ENCODE results near the gene ADGRL3. TPM values are rescaled to one million over a fixed set of nuclear protein-coding genes. Genes with fewer than 3 reads are reported as not detected.

Gene ADGRL3
- total RNA-seq, 1 donor from 2014 or later, result 31.3 TPM

- H2AFZ ChIP-seq (ENCODE audit: low read depth, low read length), result no peak overlapping the region
- no peak for FAIRE-seq
Measured at GRCh38 chr4:62028745-62029144, 828.6 kb downstream of the ADGRL3 start.

GRCh38 chr4:62030958-62031357 is 830.8 kb downstream of the ADGRL3 start:
- no peak overlapping the region for H3K4me3 ChIP-seq (ENCODE audit: insufficient read depth, low read depth, low read length)
- H3K4me2 ChIP-seq (ENCODE audit: low read length), result no peak overlapping the region
- H2AFZ ChIP-seq (ENCODE audit: low read depth, low read length), result no peak overlapping the region
- H3K27ac ChIP-seq (ENCODE audit: low read depth, low read length), result no peak overlapping the region
- no peaks in the 10 kb centered on the region for H3K36me3 ChIP-seq (ENCODE audit: insufficient read depth, low read length)
- Mint-ChIP-seq H3K27me3 (ENCODE audit: low read depth, unreplicated experiment) (no peaks in the 10 kb centered on the region), H3K4me1 (ENCODE audit: low read depth, unreplicated experiment) (peaks cover 4% of the 10 kb centered on the region), H3K36me3 (ENCODE audit: low read depth, unreplicated experiment) (no peaks in the 10 kb centered on the region), H3K27ac (ENCODE audit: unreplicated experiment) (no peak overlapping the region), H3K4me3 (ENCODE audit: unreplicated experiment) (no peak overlapping the region), H3K9me3 (ENCODE audit: unreplicated experiment) (no peaks in the 10 kb centered on the region)
- DNase-seq (ENCODE audit: low read depth) (no peak), FAIRE-seq (no peak)
- H3K4me1 ChIP-seq (ENCODE audit: insufficient read depth, low read length), result no peaks in the 10 kb centered on the region
- H3K9me3 ChIP-seq (ENCODE audit: insufficient read depth, low read depth, low read length), result no peaks in the 10 kb centered on the region
- no peaks in the 10 kb centered on the region for H4K20me1 ChIP-seq (ENCODE audit: insufficient read depth, low read length)
- H3K27me3 ChIP-seq (ENCODE audit: insufficient read depth, low read length), result no peaks in the 10 kb centered on the region
- no peak for TF ChIP-seq EZH2 (IDR thresholded peaks at IDR 0.05; ENCODE audit: insufficient read depth, low read length)
- TF ChIP-seq CTCF (IDR thresholded peaks at IDR 0.05; ENCODE audit: insufficient read depth, low read depth, low read length), result no peak
- H3K79me2 ChIP-seq (ENCODE audit: insufficient read depth, low read length), result no peaks in the 10 kb centered on the region
- no peak overlapping the region for H3K9ac ChIP-seq (ENCODE audit: low read length)

More at GRCh38 chr4:62028745-62029144, 828.6 kb downstream of the ADGRL3 start:
- no peak overlapping the region for H3K27ac Mint-ChIP-seq (ENCODE audit: unreplicated experiment)
- Histone ChIP-seq H3K27me3 (ENCODE audit: insufficient read depth, low read length) (no peaks in the 10 kb centered on the region), H3K9ac (ENCODE audit: low read length) (no peak overlapping the region), H3K79me2 (ENCODE audit: insufficient read depth, low read length) (no peaks in the 10 kb centered on the region), H3K4me2 (ENCODE audit: low read length) (no peak overlapping the region), H3K4me1 (ENCODE audit: insufficient read depth, low read length) (no peaks in the 10 kb centered on the region), H3K4me3 (ENCODE audit: insufficient read depth, low read depth, low read length) (no peak overlapping the region), H3K9me3 (ENCODE audit: insufficient read depth, low read depth, low read length) (no peaks in the 10 kb centered on the region), H3K27ac (ENCODE audit: low read depth, low read length) (no peak overlapping the region), H3K36me3 (ENCODE audit: insufficient read depth, low read length) (no peaks in the 10 kb centered on the region), H4K20me1 (ENCODE audit: insufficient read depth, low read length) (no peaks in the 10 kb centered on the region)
- DNase-seq (ENCODE audit: low read depth), result no peak
- H3K4me1 Mint-ChIP-seq (ENCODE audit: low read depth, unreplicated experiment), result peaks cover 4% of the 10 kb centered on the region
- TF ChIP-seq EZH2 (IDR thresholded peaks at IDR 0.05; ENCODE audit: insufficient read depth, low read length) (no peak), CTCF (IDR thresholded peaks at IDR 0.05; ENCODE audit: insufficient read depth, low read depth, low read length) (no peak)
- H3K36me3 Mint-ChIP-seq (ENCODE audit: low read depth, unreplicated experiment), result no peaks in the 10 kb centered on the region
- no peaks in the 10 kb centered on the region for H3K27me3 Mint-ChIP-seq (ENCODE audit: low read depth, unreplicated experiment)
- no peaks in the 10 kb centered on the region for H3K9me3 Mint-ChIP-seq (ENCODE audit: unreplicated experiment)
- no peak overlapping the region for H3K4me3 Mint-ChIP-seq (ENCODE audit: unreplicated experiment)

GRCh38 chr4:62037571-62037970 is 837.4 kb downstream of the ADGRL3 start:
- Mint-ChIP-seq H3K9me3 (ENCODE audit: unreplicated experiment) (no peaks in the 10 kb centered on the region), H3K4me3 (ENCODE audit: unreplicated experiment) (no peak overlapping the region), H3K27me3 (ENCODE audit: low read depth, unreplicated experiment) (no peaks in the 10 kb centered on the region), H3K27ac (ENCODE audit: unreplicated experiment) (no peak overlapping the region), H3K4me1 (ENCODE audit: low read depth, unreplicated experiment) (peaks cover 5% of the 10 kb centered on the region), H3K36me3 (ENCODE audit: low read depth, unreplicated experiment) (no peaks in the 10 kb centered on the region)
- H3K9me3 ChIP-seq (ENCODE audit: insufficient read depth, low read depth, low read length), result no peaks in the 10 kb centered on the region
- H3K4me2 ChIP-seq (ENCODE audit: low read length), result no peak overlapping the region
- no peak overlapping the region for H3K4me3 ChIP-seq (ENCODE audit: insufficient read depth, low read depth, low read length)
- FAIRE-seq, result no peak
- no peaks in the 10 kb centered on the region for H3K4me1 ChIP-seq (ENCODE audit: insufficient read depth, low read length)
- no peak overlapping the region for H3K9ac ChIP-seq (ENCODE audit: low read length)
- H2AFZ ChIP-seq (ENCODE audit: low read depth, low read length), result no peak overlapping the region
- no peaks in the 10 kb centered on the region for H4K20me1 ChIP-seq (ENCODE audit: insufficient read depth, low read length)
- H3K36me3 ChIP-seq (ENCODE audit: insufficient read depth, low read length), result no peaks in the 10 kb centered on the region
- TF ChIP-seq EZH2 (IDR thresholded peaks at IDR 0.05; ENCODE audit: insufficient read depth, low read length) (no peak), CTCF (IDR thresholded peaks at IDR 0.05; ENCODE audit: insufficient read depth, low read depth, low read length) (no peak)
- no peaks in the 10 kb centered on the region for H3K27me3 ChIP-seq (ENCODE audit: insufficient read depth, low read length)
- H3K79me2 ChIP-seq (ENCODE audit: insufficient read depth, low read length), result no peaks in the 10 kb centered on the region
- DNase-seq (ENCODE audit: low read depth), result no peak
- no peak overlapping the region for H3K27ac ChIP-seq (ENCODE audit: low read depth, low read length)
